Neural cell (in vitro differentiated cells): ENCODE measurements around the gene NAA15. TPM values are rescaled to one million over a fixed set of nuclear protein-coding genes. Genes with fewer than 3 reads are reported as not detected.

Experiments
- H2AFZ ChIP-seq: fragments of 200-600, 300-800 bp; sonication (generic), shearing (Covaris generic); 2 replicates; pipeline ENCODE4 v1.6.0; 2014; ENCODE audit warnings: low read depth, mild to moderate bottlenecking, antibody characterized with exemption, low read length, moderate library complexity
- H3F3A ChIP-seq: fragments of 200-600 bp; shearing (Covaris generic); 2 replicates; pipeline ENCODE4 v1.6.1; 2016; ENCODE audit warnings: mild to moderate bottlenecking, moderate library complexity, mixed read lengths, antibody characterized with exemption, low read length; ENCODE audit not compliant: insufficient read depth, poor library complexity, severe bottlenecking
- H3K27ac ChIP-seq: fragments of 200-600, 300-800 bp; sonication (generic), shearing (Covaris generic); 2 replicates; pipeline ENCODE4 v1.5.1; 2014; ENCODE audit warnings: mild to moderate bottlenecking, low read length, moderate library complexity
- H3K27me3 ChIP-seq: fragments of 300-800, 200-600 bp; sonication (generic), shearing (Covaris generic); 2 replicates; pipeline ENCODE4 v1.6.0; 2014; ENCODE audit warnings: mild to moderate bottlenecking, low read depth, low read length, moderate library complexity; ENCODE audit not compliant: insufficient read depth
- H3K36me3 ChIP-seq: fragments of 300-800, 200-600 bp; sonication (generic), shearing (Covaris generic); 2 replicates; pipeline ENCODE4 v1.5.1; 2014; ENCODE audit warnings: mild to moderate bottlenecking, antibody characterized with exemption, low read length, moderate library complexity; ENCODE audit not compliant: insufficient read depth
- H3K4me2 ChIP-seq: fragments of 300-800, 200-600 bp; sonication (generic), shearing (Covaris generic); 2 replicates; pipeline ENCODE4 v1.6.0; 2014; ENCODE audit warnings: mild to moderate bottlenecking, low read length
- H3K4me3 ChIP-seq: fragments of 300-800, 200-600 bp; sonication (generic), shearing (Covaris generic); 2 replicates; pipeline ENCODE4 v1.5.1; 2014; ENCODE audit warnings: mild to moderate bottlenecking, low read length, moderate library complexity
- H3K79me2 ChIP-seq: fragments of 200-600 bp; shearing (Covaris generic); replicated peaks from 2 replicates; pipeline ENCODE4 v1.6.0; 2014; ENCODE audit warnings: mild to moderate bottlenecking, low read length, moderate library complexity; ENCODE audit not compliant: insufficient read depth
- H3K9ac ChIP-seq: fragments of 300-800, 200-600 bp; sonication (generic), shearing (Covaris generic); 2 replicates; pipeline ENCODE4 v1.6.1; 2016; ENCODE audit warnings: mild to moderate bottlenecking, low read length, mixed read lengths
- H3K9me2 ChIP-seq: fragments of 200-600 bp; shearing (Covaris generic); 2 replicates; pipeline ENCODE4 v1.6.1; 2016; ENCODE audit warnings: mild to moderate bottlenecking, low read length, mixed read lengths; ENCODE audit not compliant: insufficient read depth
- H3K9me3 ChIP-seq: fragments of 200-600, 300-800 bp; sonication (generic), shearing (Covaris generic); 2 replicates; pipeline ENCODE4 v1.6.1; 2016; ENCODE audit warnings: mild to moderate bottlenecking, mixed run types, low read length, moderate library complexity, mixed read lengths
- H4K20me1 ChIP-seq: fragments of 200-600 bp; shearing (Covaris generic); 2 replicates; pipeline ENCODE4 v1.6.1; 2016; ENCODE audit warnings: mild to moderate bottlenecking, mixed run types; ENCODE audit not compliant: insufficient read depth
- CTCF ChIP-seq: fragments of 450-650 bp; IDR thresholded peaks from 2 replicates; pipeline ENCODE4 v1.5.1; 2014; ENCODE audit warnings: antibody characterized with exemption, mild to moderate bottlenecking, moderate library complexity; ENCODE audit not compliant: poor library complexity, severe bottlenecking
- EP300 ChIP-seq: fragments of 450-650 bp; conservative IDR thresholded peaks from 2 replicates; pipeline ENCODE4 v1.6.1; 2014; ENCODE audit warnings: antibody characterized with exemption, mild to moderate bottlenecking, moderate library complexity; ENCODE audit not compliant: poor library complexity, severe bottlenecking
- EZH2 ChIP-seq: fragments of 200-600, 300-800 bp; shearing (Covaris generic), sonication (generic); IDR thresholded peaks from 2 replicates; pipeline ENCODE4 v1.6.1; 2014; ENCODE audit warnings: antibody characterized with exemption, low read length, borderline replicate concordance, mild to moderate bottlenecking; ENCODE audit not compliant: insufficient read depth, poor library complexity, severe bottlenecking
- MXI1 ChIP-seq: fragments of 450-650 bp; conservative IDR thresholded peaks from 2 replicates; pipeline ENCODE4 v1.6.1; 2014; ENCODE audit warnings: antibody characterized with exemption, mild to moderate bottlenecking; ENCODE audit not compliant: poor library complexity, severe bottlenecking
- POLR2AphosphoS5 ChIP-seq: IDR thresholded peaks from 2 replicates; pipeline ENCODE4 v1.6.1; 2012
- RAD21 ChIP-seq: fragments of 450-650 bp; conservative IDR thresholded peaks from 2 replicates; pipeline ENCODE4 v1.6.1; 2014; ENCODE audit warnings: antibody characterized with exemption, mild to moderate bottlenecking, moderate library complexity
- REST ChIP-seq: IDR thresholded peaks from 2 replicates; pipeline ENCODE4 v1.6.1; 2012; ENCODE audit warnings: borderline replicate concordance
- SMC3 ChIP-seq: fragments of 450-650 bp; conservative IDR thresholded peaks from 2 replicates; pipeline ENCODE4 v1.6.1; 2014; ENCODE audit warnings: antibody characterized with exemption, mild to moderate bottlenecking, moderate library complexity; ENCODE audit not compliant: poor library complexity
- TAF1 ChIP-seq: IDR thresholded peaks from 2 replicates; pipeline ENCODE4 v1.6.1; 2012; ENCODE audit warnings: low read depth
- polyA plus RNA-seq: library from polyadenylated mRNA; depleted of rRNA; stranded (reverse); fragments of >200 nt; gene quantifications from 2 replicates; pipeline ENCODE4 v1.2.3, GENCODE V29; 2014

NAA15 gene
- polyA plus RNA-seq, 1 donor from 2014 or later = 12.5 TPM

GRCh38 chr4:139295942-139296299, 5.4 kb upstream of the NAA15 start:
- Histone ChIP-seq H3K9me3 (no peaks in the 10 kb centered on the region), H3K4me3 (peak overlapping the region; percentile 86), H4K20me1 (no peaks in the 10 kb centered on the region), H3K27me3 (no peaks in the 10 kb centered on the region), H3F3A (no peaks in the 10 kb centered on the region), H3K79me2 (peaks cover 18% of the 10 kb centered on the region), H3K9me2 (no peaks in the 10 kb centered on the region), H3K4me2 (peak overlapping the region; percentile 10), H2AFZ (no peak overlapping the region), H3K36me3 (no peaks in the 10 kb centered on the region), H3K9ac (peak overlapping the region; percentile 80), H3K27ac (peak overlapping the region; percentile 32)
- TF ChIP-seq POLR2AphosphoS5 (no peak), MXI1 (peak; percentile 4), TAF1 (no peak), REST (no peak), CTCF (peak; percentile 4), EZH2 (no peak), RAD21 (no peak), SMC3 (no peak), EP300 (no peak)

- Histone ChIP-seq H3K9me2 (no peaks in the 10 kb centered on the region), H3K79me2 (peaks cover 20% of the 10 kb centered on the region), H4K20me1 (no peaks in the 10 kb centered on the region), H3K36me3 (no peaks in the 10 kb centered on the region), H3F3A (no peaks in the 10 kb centered on the region), H3K27ac (no peak overlapping the region), H3K9me3 (no peaks in the 10 kb centered on the region), H3K27me3 (no peaks in the 10 kb centered on the region), H3K4me2 (no peak overlapping the region), H3K9ac (no peak overlapping the region), H2AFZ (no peak overlapping the region), H3K4me3 (no peak overlapping the region)
- no peak for TF ChIP-seq TAF1
- no peak for TF ChIP-seq REST
- no peak for TF ChIP-seq CTCF
- TF ChIP-seq RAD21 = no peak
Observed at GRCh38 chr4:139297001-139297410, 4.3 kb upstream of the NAA15 start.
